ENCODE data around the gene ZMIZ1.
A peak's percentile ranks its signal among the peaks of the same experiment; 100 is the strongest.

Gene ZMIZ1

DNA sequence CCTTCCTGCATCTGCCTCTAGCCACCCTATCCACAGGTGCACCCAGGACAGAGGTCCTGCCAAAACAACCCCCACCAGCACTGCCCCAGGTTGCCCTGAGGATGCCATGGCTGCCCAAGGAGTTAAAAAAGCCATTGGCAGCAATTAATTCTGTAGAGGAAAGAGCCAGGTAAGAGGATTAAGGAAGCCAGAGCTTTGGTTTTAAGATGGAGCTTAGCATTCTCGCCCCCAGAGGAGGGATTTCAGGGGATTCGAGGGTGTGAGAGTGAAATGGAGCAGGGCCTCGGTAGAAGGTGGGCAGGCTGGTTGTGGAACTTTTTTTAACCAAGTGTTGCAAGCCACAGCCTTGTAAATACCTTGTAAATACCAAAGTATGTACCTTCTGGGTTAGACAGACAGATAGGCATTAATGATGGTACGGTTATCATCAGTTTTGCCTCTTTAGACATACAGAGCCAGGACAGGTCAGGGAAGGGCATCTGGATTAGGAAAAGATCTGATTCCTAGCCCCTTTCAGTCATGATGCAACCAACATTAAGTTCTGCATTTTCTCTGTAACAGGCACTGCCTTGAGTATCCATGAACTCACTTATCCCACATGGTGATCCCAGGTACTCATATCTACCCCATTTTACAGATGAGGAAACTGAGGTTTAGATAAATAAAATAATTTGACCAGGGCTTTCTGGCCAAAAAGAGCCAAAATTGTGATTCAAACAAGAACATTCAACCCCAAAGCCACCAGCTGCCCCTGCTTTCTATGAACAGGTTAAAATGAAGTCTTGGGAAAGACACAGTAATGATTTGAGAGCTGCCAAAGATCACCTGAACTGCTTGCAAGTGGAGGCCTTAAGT lies 157.9 kb downstream of the ZMIZ1 start:
- peaks cover 2% of the 10 kb centered on the region for H3K36me3 ChIP-seq (ENCODE audit: control insufficient read depth, insufficient read depth, low read length)

DNA sequence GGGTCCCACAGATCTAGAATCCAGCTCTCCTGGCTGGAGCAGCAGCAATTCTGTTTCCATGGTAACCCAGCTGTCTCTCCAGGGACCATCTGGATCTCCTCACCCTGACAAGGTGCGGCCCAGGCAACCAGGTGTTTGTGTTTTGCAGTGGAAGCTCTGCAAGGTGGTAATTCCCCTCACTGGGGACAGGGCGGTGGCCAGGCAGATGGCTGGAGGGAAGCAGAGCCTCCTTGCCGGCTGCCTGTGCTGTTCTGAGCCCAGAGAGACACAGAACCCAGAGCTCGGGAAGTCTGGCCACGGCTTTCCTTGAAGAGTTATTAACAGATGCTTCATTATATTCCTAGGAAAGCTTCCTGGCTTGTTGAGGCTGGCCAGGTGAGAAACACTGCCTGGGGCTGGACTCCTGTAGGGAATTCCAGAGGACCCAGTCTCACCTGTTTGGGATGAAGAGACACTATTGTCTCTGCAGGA lies 160.3 kb downstream of the ZMIZ1 start:
- Histone ChIP-seq H4K5ac (ENCODE audit: low read length) (no peak overlapping the region), H3K27ac (ENCODE audit: low read depth, low read length) (peak overlapping the region; percentile 58), H3K4me3 (ENCODE audit: low read length) (no peak overlapping the region), H2BK120ac (ENCODE audit: low read depth, low read length) (no peak overlapping the region), H4K8ac (ENCODE audit: low read depth, low read length) (no peak overlapping the region), H3K9ac (ENCODE audit: low read length) (no peak overlapping the region), H3K36me3 (ENCODE audit: control insufficient read depth, insufficient read depth, low read length) (peaks cover 2% of the 10 kb centered on the region), H2AK5ac (ENCODE audit: low read length) (no peak overlapping the region), H3K56ac (ENCODE audit: low read length) (peak overlapping the region; percentile 65), H2BK5ac (ENCODE audit: low read length) (no peak overlapping the region), H3K4me1 (ENCODE audit: control insufficient read depth, low read depth, low read length) (peaks cover 16% of the 10 kb centered on the region), H3K27me3 (ENCODE audit: insufficient read depth, low read length, poor library complexity) (no peaks in the 10 kb centered on the region), H3K18ac (ENCODE audit: low read length) (no peak overlapping the region), H3K4ac (ENCODE audit: low read depth, low read length) (no peak overlapping the region), H3K4me2 (ENCODE audit: low read length) (no peak overlapping the region), H3K23ac (ENCODE audit: low read length) (no peak overlapping the region), H3K79me1 (ENCODE audit: low read length) (peaks cover 2% of the 10 kb centered on the region), H2BK15ac (replicated peaks; ENCODE audit: low read depth) (no peak overlapping the region), H3K79me2 (ENCODE audit: control insufficient read depth, insufficient read depth, low read length) (no peaks in the 10 kb centered on the region)
- WGBS (ENCODE audit: extremely low coverage, insufficient coverage, low lambda C conversion rate) = no CpG with 5 or more reads among the region's 5 CpGs
- peak; percentile 86 for DNase-seq

More for the DNA sequence above, 157.9 kb downstream of the ZMIZ1 start:
- no peak overlapping the region for H3K18ac ChIP-seq (ENCODE audit: low read length)
- no peak overlapping the region for H2BK120ac ChIP-seq (ENCODE audit: low read depth, low read length)
- no peak overlapping the region for H4K8ac ChIP-seq (ENCODE audit: low read depth, low read length)
- no peak overlapping the region for H3K56ac ChIP-seq (ENCODE audit: low read length)
- DNase-seq = no peak
- no peak overlapping the region for H4K5ac ChIP-seq (ENCODE audit: low read length)
- H3K4me3 ChIP-seq (ENCODE audit: low read length) = no peak overlapping the region
- no peak overlapping the region for H2BK15ac ChIP-seq (replicated peaks; ENCODE audit: low read depth)
- no peak overlapping the region for H3K23ac ChIP-seq (ENCODE audit: low read length)
- H3K4me2 ChIP-seq (ENCODE audit: low read length) = no peak overlapping the region
- no CpG with 5 or more reads among the region's 4 CpGs for WGBS (ENCODE audit: extremely low coverage, insufficient coverage, low lambda C conversion rate)
- H2BK5ac ChIP-seq (ENCODE audit: low read length) = no peak overlapping the region
- peaks cover 21% of the 10 kb centered on the region for H3K4me1 ChIP-seq (ENCODE audit: control insufficient read depth, low read depth, low read length)
- no peak overlapping the region for H3K4ac ChIP-seq (ENCODE audit: low read depth, low read length)
- peaks cover 2% of the 10 kb centered on the region for H3K79me1 ChIP-seq (ENCODE audit: low read length)
- no peak overlapping the region for H3K27ac ChIP-seq (ENCODE audit: low read depth, low read length)
- H3K27me3 ChIP-seq (ENCODE audit: insufficient read depth, low read length, poor library complexity) = no peaks in the 10 kb centered on the region
- no peak overlapping the region for H2AK5ac ChIP-seq (ENCODE audit: low read length)
- no peaks in the 10 kb centered on the region for H3K79me2 ChIP-seq (ENCODE audit: control insufficient read depth, insufficient read depth, low read length)
- no peak overlapping the region for H3K9ac ChIP-seq (ENCODE audit: low read length)

DNA sequence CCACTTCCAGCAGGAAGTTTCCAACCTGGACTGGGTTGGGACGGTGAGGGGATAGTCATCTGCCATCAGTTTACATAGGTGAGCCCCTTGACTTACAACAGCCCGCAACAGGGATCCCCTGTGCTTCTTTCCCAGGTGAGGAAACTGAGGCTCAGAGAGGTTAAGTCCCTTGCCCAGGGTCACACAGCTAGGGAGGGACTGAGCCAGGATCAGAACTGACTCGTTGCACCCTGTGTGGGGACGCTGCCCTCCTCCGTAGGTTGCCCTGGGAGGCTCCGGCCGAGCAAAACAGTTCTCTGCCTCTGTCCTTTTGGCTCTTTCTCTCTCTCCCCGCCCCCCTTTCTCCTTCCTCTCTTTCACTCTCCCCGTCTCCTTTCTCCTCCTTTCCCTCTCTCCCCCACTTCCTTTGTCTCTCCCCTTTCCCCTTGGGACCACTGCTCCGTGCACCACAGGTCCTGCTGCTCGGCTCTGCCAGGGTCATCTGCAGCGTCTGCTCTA lies 161.1 kb downstream of the ZMIZ1 start:
- Histone ChIP-seq H3K4me3 (ENCODE audit: low read length) (no peak overlapping the region), H3K56ac (ENCODE audit: low read length) (peak overlapping the region; percentile 73), H2AK5ac (ENCODE audit: low read length) (no peak overlapping the region), H3K27me3 (ENCODE audit: insufficient read depth, low read length, poor library complexity) (no peaks in the 10 kb centered on the region), H3K27ac (ENCODE audit: low read depth, low read length) (peak overlapping the region; percentile 13), H2BK5ac (ENCODE audit: low read length) (no peak overlapping the region), H2BK120ac (ENCODE audit: low read depth, low read length) (no peak overlapping the region), H4K8ac (ENCODE audit: low read depth, low read length) (no peak overlapping the region), H3K4me1 (ENCODE audit: control insufficient read depth, low read depth, low read length) (peaks cover 16% of the 10 kb centered on the region), H3K4ac (ENCODE audit: low read depth, low read length) (no peak overlapping the region), H3K9ac (ENCODE audit: low read length) (peak overlapping the region; percentile 53), H3K4me2 (ENCODE audit: low read length) (no peak overlapping the region), H2BK15ac (replicated peaks; ENCODE audit: low read depth) (no peak overlapping the region), H3K36me3 (ENCODE audit: control insufficient read depth, insufficient read depth, low read length) (no peaks in the 10 kb centered on the region), H3K18ac (ENCODE audit: low read length) (no peak overlapping the region), H3K79me2 (ENCODE audit: control insufficient read depth, insufficient read depth, low read length) (no peaks in the 10 kb centered on the region), H4K5ac (ENCODE audit: low read length) (no peak overlapping the region), H3K23ac (ENCODE audit: low read length) (no peak overlapping the region), H3K79me1 (ENCODE audit: low read length) (peaks cover under 1% of the 10 kb centered on the region)
- WGBS (ENCODE audit: extremely low coverage, insufficient coverage, low lambda C conversion rate) = no CpG with 5 or more reads among the region's 12 CpGs
- DNase-seq = no peak

DNA sequence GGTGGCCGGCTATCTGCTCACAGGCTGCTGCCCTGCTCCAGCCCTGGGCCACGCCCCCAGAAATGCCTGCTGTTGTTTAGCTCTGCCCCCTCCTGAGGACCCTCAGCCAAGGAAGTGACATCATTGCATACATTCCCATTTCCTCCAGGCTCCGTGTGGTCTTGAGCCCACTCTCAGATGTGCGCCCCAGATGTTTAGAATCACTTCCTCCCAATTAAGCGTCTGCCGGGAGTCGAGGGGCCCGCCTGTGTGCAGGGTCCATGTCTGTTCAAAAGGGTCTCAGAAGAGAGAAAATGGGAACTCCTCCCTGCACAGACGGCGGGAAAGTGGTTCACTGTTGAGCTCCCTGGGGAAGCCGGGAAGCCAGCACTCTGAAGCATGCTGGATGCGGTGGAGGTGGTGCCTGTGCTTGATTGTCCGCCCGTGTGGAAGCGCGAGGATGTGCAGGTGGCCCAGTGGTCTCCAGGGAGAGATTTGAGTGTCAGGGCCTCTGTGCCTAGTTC lies 161.6 kb downstream of the ZMIZ1 start:
- Histone ChIP-seq H4K8ac (ENCODE audit: low read depth, low read length) (no peak overlapping the region), H2BK5ac (ENCODE audit: low read length) (no peak overlapping the region), H3K9ac (ENCODE audit: low read length) (peak overlapping the region; percentile 53), H3K4ac (ENCODE audit: low read depth, low read length) (no peak overlapping the region), H2AK5ac (ENCODE audit: low read length) (peak overlapping the region; percentile 49), H2BK120ac (ENCODE audit: low read depth, low read length) (no peak overlapping the region), H3K56ac (ENCODE audit: low read length) (peak overlapping the region; percentile 73), H3K79me2 (ENCODE audit: control insufficient read depth, insufficient read depth, low read length) (no peaks in the 10 kb centered on the region), H3K18ac (ENCODE audit: low read length) (no peak overlapping the region), H3K36me3 (ENCODE audit: control insufficient read depth, insufficient read depth, low read length) (no peaks in the 10 kb centered on the region), H3K4me3 (ENCODE audit: low read length) (no peak overlapping the region), H3K27ac (ENCODE audit: low read depth, low read length) (no peak overlapping the region), H4K5ac (ENCODE audit: low read length) (no peak overlapping the region), H3K4me2 (ENCODE audit: low read length) (no peak overlapping the region), H3K27me3 (ENCODE audit: insufficient read depth, low read length, poor library complexity) (no peaks in the 10 kb centered on the region), H3K79me1 (ENCODE audit: low read length) (no peaks in the 10 kb centered on the region), H3K23ac (ENCODE audit: low read length) (no peak overlapping the region), H3K4me1 (ENCODE audit: control insufficient read depth, low read depth, low read length) (peaks cover 16% of the 10 kb centered on the region), H2BK15ac (replicated peaks; ENCODE audit: low read depth) (no peak overlapping the region)
- WGBS (ENCODE audit: extremely low coverage, insufficient coverage, low lambda C conversion rate) = no CpG with 5 or more reads among the region's 16 CpGs
- DNase-seq = peak; percentile 93

GRCh38 chr10:79230850-79231249 lies 162.1 kb downstream of the ZMIZ1 start:
- no peaks in the 10 kb centered on the region for H3K79me1 ChIP-seq (ENCODE audit: low read length)
- DNase-seq = no peak
- no peak overlapping the region for H2BK120ac ChIP-seq (ENCODE audit: low read depth, low read length)
- H3K4ac ChIP-seq (ENCODE audit: low read depth, low read length) = no peak overlapping the region
- no peak overlapping the region for H3K56ac ChIP-seq (ENCODE audit: low read length)
- H4K8ac ChIP-seq (ENCODE audit: low read depth, low read length) = no peak overlapping the region
- H3K9ac ChIP-seq (ENCODE audit: low read length) = no peak overlapping the region
- H3K36me3 ChIP-seq (ENCODE audit: control insufficient read depth, insufficient read depth, low read length) = no peaks in the 10 kb centered on the region
- H3K4me3 ChIP-seq (ENCODE audit: low read length) = no peak overlapping the region
- no peak overlapping the region for H4K5ac ChIP-seq (ENCODE audit: low read length)
- no CpG with 5 or more reads among the region's 4 CpGs for WGBS (ENCODE audit: extremely low coverage, insufficient coverage, low lambda C conversion rate)
- no peak overlapping the region for H3K4me2 ChIP-seq (ENCODE audit: low read length)
- H3K23ac ChIP-seq (ENCODE audit: low read length) = no peak overlapping the region
- no peaks in the 10 kb centered on the region for H3K79me2 ChIP-seq (ENCODE audit: control insufficient read depth, insufficient read depth, low read length)
- peaks cover 17% of the 10 kb centered on the region for H3K4me1 ChIP-seq (ENCODE audit: control insufficient read depth, low read depth, low read length)
- no peak overlapping the region for H2AK5ac ChIP-seq (ENCODE audit: low read length)
- no peak overlapping the region for H2BK15ac ChIP-seq (replicated peaks; ENCODE audit: low read depth)
- no peak overlapping the region for H3K27ac ChIP-seq (ENCODE audit: low read depth, low read length)
- no peaks in the 10 kb centered on the region for H3K27me3 ChIP-seq (ENCODE audit: insufficient read depth, low read length, poor library complexity)
- no peak overlapping the region for H3K18ac ChIP-seq (ENCODE audit: low read length)
- H2BK5ac ChIP-seq (ENCODE audit: low read length) = no peak overlapping the region

All from mesendoderm (in vitro differentiated cells).